GM13977 (cell line): Measurements from ENCODE around the gene WNT8B.

Source experiments
- DNase-seq: peaks from one replicate; pipeline ENCODE4 v3.0.0; 2012; ENCODE audit warnings: low spot score
- CTCF ChIP-seq: IDR thresholded peaks from 2 replicates; pipeline ENCODE4 v1.5.1; 2012; ENCODE audit warnings: mild to moderate bottlenecking, control low read depth; ENCODE audit not compliant: insufficient read depth; ENCODE audit errors: extremely low read depth, missing control alignments
- in situ Hi-C: fragments of 300-500 bp; cut with MboI; formaldehyde crosslinking; loops from one replicate; pipeline ENCODE4 v1.12.0; 2022; ENCODE audit warnings: low sequenced_read_pairs, low pct_unique_long_range_greater_than_20kb, mixed read lengths, inconsistent platforms; ENCODE audit not compliant: unreplicated experiment

WNT8B gene

DNA sequence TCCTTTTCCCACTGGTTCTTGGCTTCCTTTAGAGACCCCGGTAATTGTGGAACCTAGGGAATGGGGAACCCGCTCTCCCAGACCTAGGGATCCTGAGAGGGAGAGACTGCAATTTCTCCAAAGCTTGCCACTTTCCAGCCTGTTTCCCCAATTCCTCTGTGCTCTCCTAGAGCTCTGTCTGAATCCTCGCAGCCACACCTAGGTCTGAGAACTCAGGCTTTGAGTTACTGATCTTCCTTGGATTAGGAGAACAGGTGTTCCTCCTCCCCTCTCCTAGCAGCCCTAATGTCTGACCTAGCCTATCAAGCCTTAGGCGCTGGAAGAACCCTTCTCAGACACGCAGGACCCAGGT lies 20.0 kb downstream of the WNT8B start:
- no peak for TF ChIP-seq CTCF
- DNase-seq = no peak
- in situ Hi-C loops = no loop called here

GRCh38 chr10:100483876-100484666 lies 21.3 kb downstream of the WNT8B start:
- no peak for TF ChIP-seq CTCF
- no peak for DNase-seq
- in situ Hi-C loops = no loop called here

GRCh38 chr10:100485366-100485765 lies 22.6 kb downstream of the WNT8B start:
- in situ Hi-C loops = no loop called here
- TF ChIP-seq CTCF = no peak

DNA sequence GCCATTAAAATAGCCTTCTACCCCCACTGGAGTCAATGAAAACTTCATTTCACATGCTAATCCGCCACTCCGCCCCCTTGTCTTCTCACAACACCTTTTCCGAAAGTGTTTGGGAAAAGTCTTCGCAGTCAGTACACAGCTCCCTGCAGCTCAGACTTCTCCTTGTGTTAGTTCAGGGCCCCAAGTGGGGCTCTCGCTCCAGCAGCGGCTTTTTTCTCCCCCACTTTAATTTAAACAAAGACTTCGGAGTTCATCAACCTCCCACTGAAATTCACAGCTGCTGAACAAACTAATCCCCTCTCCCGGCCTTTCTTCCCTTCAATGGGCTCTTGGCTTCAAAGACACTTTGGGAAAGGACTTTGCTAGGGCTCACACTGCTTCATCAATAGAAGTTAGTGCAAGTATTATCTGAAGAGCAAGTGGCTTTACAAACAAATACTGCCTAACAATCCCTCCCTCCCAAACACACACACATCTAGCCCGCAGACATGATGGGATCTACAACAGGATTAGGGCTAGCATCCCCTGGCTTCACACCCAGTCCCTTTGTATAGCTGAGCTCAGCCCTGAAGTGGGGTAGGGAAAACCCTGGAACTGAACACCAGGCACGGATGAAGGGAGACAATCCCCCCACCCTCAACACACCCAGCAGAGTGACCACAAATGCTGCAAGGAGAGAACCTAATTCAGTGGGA lies 23.1 kb downstream of the WNT8B start:
- in situ Hi-C loops = no loop called here
- no peak for TF ChIP-seq CTCF
- DNase-seq = no peak

More at GRCh38 chr10:100485366-100485765, 22.6 kb downstream of the WNT8B start:
- DNase-seq = no peak

DNA sequence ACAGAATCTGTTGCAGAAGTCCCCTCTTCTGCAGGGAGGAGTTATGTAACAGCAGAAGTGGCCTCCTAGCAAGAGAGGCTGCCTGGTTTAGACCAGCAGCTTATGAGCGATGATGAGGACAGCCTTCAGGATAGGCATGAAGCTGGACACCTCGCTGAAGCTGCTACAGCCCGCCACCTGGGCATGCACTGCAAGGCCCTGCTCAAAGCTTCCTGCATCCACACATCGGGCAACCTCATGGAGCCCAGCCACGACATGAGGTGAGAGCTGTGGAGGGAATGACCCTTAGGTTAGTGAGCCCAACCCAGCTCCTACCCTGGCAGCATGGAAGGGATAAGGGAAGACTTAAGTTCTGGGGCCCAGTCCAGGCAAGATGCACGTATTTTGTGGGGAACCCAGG lies 24.7 kb downstream of the WNT8B start:
- in situ Hi-C loops = no loop called here
- DNase-seq = no peak
- no peak for TF ChIP-seq CTCF

GRCh38 chr10:100489396-100489795 lies 26.6 kb downstream of the WNT8B start:
- in situ Hi-C loops = no loop called here
- no peak for DNase-seq
- TF ChIP-seq CTCF = no peak
